ENCODE results near the gene MKI67.
"Not testable (repeated sequence)": the region's sequence is repeated elsewhere in the genome, so short reads cannot be mapped to it uniquely, and the experiment has no call there.

MKI67 gene

GRCh38 chr10:128144547-128144946 lies 18.3 kb upstream of the MKI67 start:
- H3K27me3 ChIP-seq (replicated peaks): no peaks in the 10 kb centered on the region
- H3K27ac ChIP-seq: no peak overlapping the region
- DNase-seq: no peak
- no peaks in the 10 kb centered on the region for H3K36me3 ChIP-seq (replicated peaks)
- in situ Hi-C loops (cut with HindIII; ENCODE audit: low pct_ligation_motif_present, low sequenced_read_pairs): no loop called here
- TF ChIP-seq CTCF (IDR thresholded peaks at IDR 0.05; ENCODE audit: low read depth, low read length, missing control alignments): no peak
- H3K4me3 ChIP-seq (ENCODE audit: low read depth, low read length): no peak overlapping the region

GRCh38 chr10:128143531-128143930 lies 17.3 kb upstream of the MKI67 start:
- DNase-seq: no peak
- H3K27ac ChIP-seq: no peak overlapping the region
- no peak for TF ChIP-seq CTCF (IDR thresholded peaks at IDR 0.05; ENCODE audit: low read depth, low read length, missing control alignments)
- no peaks in the 10 kb centered on the region for H3K36me3 ChIP-seq (replicated peaks)
- in situ Hi-C loops (cut with HindIII; ENCODE audit: low pct_ligation_motif_present, low sequenced_read_pairs): no loop called here
- H3K4me3 ChIP-seq (ENCODE audit: low read depth, low read length): no peak overlapping the region
- H3K27me3 ChIP-seq (replicated peaks): no peaks in the 10 kb centered on the region

GRCh38 chr10:128140425-128140824 lies 14.2 kb upstream of the MKI67 start:
- in situ Hi-C loops (cut with HindIII; ENCODE audit: low pct_ligation_motif_present, low sequenced_read_pairs): no loop called here
- TF ChIP-seq CTCF (IDR thresholded peaks at IDR 0.05; ENCODE audit: low read depth, low read length, missing control alignments): no peak
- no peaks in the 10 kb centered on the region for H3K27me3 ChIP-seq (replicated peaks)
- no peak overlapping the region for H3K27ac ChIP-seq
- DNase-seq: no peak
- no peak overlapping the region for H3K4me3 ChIP-seq (ENCODE audit: low read depth, low read length)
- H3K36me3 ChIP-seq (replicated peaks): no peaks in the 10 kb centered on the region

GRCh38 chr10:128138429-128138828 lies 12.2 kb upstream of the MKI67 start:
- H3K4me3 ChIP-seq (ENCODE audit: low read depth, low read length); H3K27me3 ChIP-seq (replicated peaks); DNase-seq; H3K27ac ChIP-seq; H3K36me3 ChIP-seq (replicated peaks); in situ Hi-C loops (cut with HindIII; ENCODE audit: low pct_ligation_motif_present, low sequenced_read_pairs): not testable (repeated sequence)

GRCh38 chr10:128137877-128138276 lies 11.7 kb upstream of the MKI67 start:
- no peaks in the 10 kb centered on the region for H3K36me3 ChIP-seq (replicated peaks)
- in situ Hi-C loops (cut with HindIII; ENCODE audit: low pct_ligation_motif_present, low sequenced_read_pairs): no loop called here
- H3K27ac ChIP-seq: no peak overlapping the region
- no peaks in the 10 kb centered on the region for H3K27me3 ChIP-seq (replicated peaks)
- no peak for DNase-seq
- TF ChIP-seq CTCF (IDR thresholded peaks at IDR 0.05; ENCODE audit: low read depth, low read length, missing control alignments): no peak
- H3K4me3 ChIP-seq (ENCODE audit: low read depth, low read length): no peak overlapping the region

- Histone ChIP-seq H3K36me3 (replicated peaks) (no peaks in the 10 kb centered on the region), H3K4me3 (ENCODE audit: low read depth, low read length) (no peak overlapping the region), H3K27ac (no peak overlapping the region), H3K27me3 (replicated peaks) (no peaks in the 10 kb centered on the region)
- no peak for DNase-seq
- in situ Hi-C loops (cut with HindIII; ENCODE audit: low pct_ligation_motif_present, low sequenced_read_pairs): no loop called here
- no peak for TF ChIP-seq CTCF (IDR thresholded peaks at IDR 0.05; ENCODE audit: low read depth, low read length, missing control alignments)
These were observed 3.8 kb upstream of the MKI67 start for GRCh38 chr10:128130051-128130450.
